Ovary (tissue), 3 donors: ENCODE data around the gene MACROH2A1.

Experiments used
- CTCF ChIP-seq, 3 donors: fragments of 450-650 bp in 2 of 3; fragments of 200-600 bp in 1 of 3; IDR thresholded peaks; one replicate each; pipeline versions ENCODE4 v1.5.1 to v1.8.0; 2016 to 2022; ENCODE audit warnings: antibody characterized with exemption in 3 of 3, mild to moderate bottlenecking in 1 of 3
- EP300 ChIP-seq: sonication (generic); formaldehyde crosslinking; IDR thresholded peaks from one replicate; pipeline ENCODE4 v1.6.1; 2017; ENCODE audit warnings: antibody characterized with exemption
- POLR2A ChIP-seq: fragments of 450-650 bp; IDR thresholded peaks from one replicate; pipeline ENCODE4 v1.6.1; 2017; ENCODE audit warnings: antibody characterized with exemption, mild to moderate bottlenecking, moderate library complexity
- donor health status: DM: no; HTN: no; CAD: no.

GRCh38 chr5:135328128-135328687, 70.8 kb downstream of the MACROH2A1 start:
- TF ChIP-seq CTCF (IDR thresholded peaks at IDR 0.05) (no peak), POLR2A (no peak), EP300 (no peak)
